Measurements from ENCODE around the gene CAMK2B. TPM values are rescaled to one million over a fixed set of nuclear protein-coding genes. Genes with fewer than 3 reads are reported as not detected.
"Not testable (repeated sequence)": the region's sequence is repeated elsewhere in the genome, so short reads cannot be mapped to it uniquely, and the experiment has no call there.

CAMK2B gene
- total RNA-seq, 1 donor from 2014 or later: 9.3 TPM

- Mint-ChIP-seq H3K27me3 (peaks cover 25% of the 10 kb centered on the region), H3K27ac (no peak overlapping the region), H3K4me1 (ENCODE audit: low read depth) (no peaks in the 10 kb centered on the region), H3K4me3 (ENCODE audit: low read depth) (no peak overlapping the region), H3K9me3 (ENCODE audit: low read depth) (peaks cover 5% of the 10 kb centered on the region), H3K36me3 (ENCODE audit: insufficient read depth) (peaks cover 2% of the 10 kb centered on the region)
- no peak for DNase-seq (ENCODE audit: low spot score, unreplicated experiment)
- TF ChIP-seq CTCF (IDR thresholded peaks at IDR 0.05; ENCODE audit: unreplicated experiment): no peak
Observed at GRCh38 chr7:44173911-44174693, 151.3 kb downstream of the CAMK2B start.

GRCh38 chr7:44172803-44173424, 152.5 kb downstream of the CAMK2B start:
- no peak for TF ChIP-seq CTCF (IDR thresholded peaks at IDR 0.05; ENCODE audit: unreplicated experiment)
- no peak for DNase-seq (ENCODE audit: low spot score, unreplicated experiment)
- Mint-ChIP-seq H3K27ac (no peak overlapping the region), H3K9me3 (ENCODE audit: low read depth) (peaks cover 9% of the 10 kb centered on the region), H3K27me3 (peaks cover 22% of the 10 kb centered on the region), H3K36me3 (ENCODE audit: insufficient read depth) (peaks cover 4% of the 10 kb centered on the region), H3K4me1 (ENCODE audit: low read depth) (no peaks in the 10 kb centered on the region), H3K4me3 (ENCODE audit: low read depth) (no peak overlapping the region)

GRCh38 chr7:44172352-44172751, 153.0 kb downstream of the CAMK2B start:
- no peak overlapping the region for H3K4me3 Mint-ChIP-seq (ENCODE audit: low read depth)
- DNase-seq (ENCODE audit: low spot score, unreplicated experiment): no peak
- H3K9me3 Mint-ChIP-seq (ENCODE audit: low read depth): peaks cover 9% of the 10 kb centered on the region
- H3K4me1 Mint-ChIP-seq (ENCODE audit: low read depth): peaks cover 1% of the 10 kb centered on the region
- H3K27ac Mint-ChIP-seq: no peak overlapping the region
- no peak for TF ChIP-seq CTCF (IDR thresholded peaks at IDR 0.05; ENCODE audit: unreplicated experiment)
- peaks cover 4% of the 10 kb centered on the region for H3K36me3 Mint-ChIP-seq (ENCODE audit: insufficient read depth)
- peaks cover 19% of the 10 kb centered on the region for H3K27me3 Mint-ChIP-seq

GRCh38 chr7:44171901-44172300, 153.5 kb downstream of the CAMK2B start:
- not testable (repeated sequence) for H3K4me1 Mint-ChIP-seq (ENCODE audit: low read depth); H3K9me3 Mint-ChIP-seq (ENCODE audit: low read depth); H3K36me3 Mint-ChIP-seq (ENCODE audit: insufficient read depth); H3K27ac Mint-ChIP-seq; DNase-seq (ENCODE audit: low spot score, unreplicated experiment); H3K4me3 Mint-ChIP-seq (ENCODE audit: low read depth)
- H3K27me3 Mint-ChIP-seq: peaks cover 16% of the 10 kb centered on the region

GRCh38 chr7:44167920-44168319, 157.5 kb downstream of the CAMK2B start:
- TF ChIP-seq CTCF (IDR thresholded peaks at IDR 0.05; ENCODE audit: unreplicated experiment): no peak
- H3K27me3 Mint-ChIP-seq: no peaks in the 10 kb centered on the region
- H3K9me3 Mint-ChIP-seq (ENCODE audit: low read depth): peaks cover 14% of the 10 kb centered on the region
- peaks cover 4% of the 10 kb centered on the region for H3K36me3 Mint-ChIP-seq (ENCODE audit: insufficient read depth)
- no peak overlapping the region for H3K27ac Mint-ChIP-seq
- no peak overlapping the region for H3K4me3 Mint-ChIP-seq (ENCODE audit: low read depth)
- H3K4me1 Mint-ChIP-seq (ENCODE audit: low read depth): peaks cover 4% of the 10 kb centered on the region
- no peak for DNase-seq (ENCODE audit: low spot score, unreplicated experiment)

Other genes with a start within 250 kb of the CAMK2B start
- gene POLM, start 243.1 kb downstream of the CAMK2B start, total RNA-seq: 33.3 and 33.8 TPM in 2 replicates
- 52.2 and 57.5 TPM in 2 replicates for gene AEBP1, start 221.2 kb downstream of the CAMK2B start, total RNA-seq
- 95.4 and 104 TPM in 2 replicates for gene POLD2, start 202.0 kb downstream of the CAMK2B start, total RNA-seq
- gene MYL7, start 184.3 kb downstream of the CAMK2B start, total RNA-seq: 1.5 and 1.7 TPM in 2 replicates
- gene GCK, start 136.2 kb downstream of the CAMK2B start, total RNA-seq: 4.9 and 5.9 TPM in 2 replicates
- gene YKT6, start 124.6 kb downstream of the CAMK2B start, total RNA-seq: 79.2 and 82.5 TPM in 2 replicates
- gene NUDCD3, start 165.1 kb upstream of the CAMK2B start, total RNA-seq: 86.2 and 89.0 TPM in 2 replicates
- gene NPC1L1, start 215.7 kb upstream of the CAMK2B start, total RNA-seq: 21.0 and 21.2 TPM in 2 replicates
- gene DDX56, start 248.3 kb upstream of the CAMK2B start, total RNA-seq: 111 and 120 TPM in 2 replicates

Data from progenitor cell of endocrine pancreas (in vitro differentiated cells).